Measurements from ENCODE around the gene PPP1R7. TPM values are rescaled to one million over a fixed set of nuclear protein-coding genes. Genes with fewer than 3 reads are reported as not detected.

The PPP1R7 gene
- 32.2 and 41.6 TPM in 2 replicates for total RNA-seq (2011; cell fraction: chromatin; rRNA removed; ENCODE audit: low replicate concordance)
- 20.4 and 33.7 TPM in 2 replicates for total RNA-seq (2011; cell fraction: nucleolus; rRNA removed)
- total RNA-seq (2011; cell fraction: nucleoplasm; rRNA removed): 30.4 and 37.3 TPM in 2 replicates
- total RNA-seq (2014; rRNA removed) (56.0 and 62.0 TPM in 2 replicates), total RNA-seq (2014; rRNA removed; fragmentation: Illumina TruSeq; extraction: Trizol) (37.5 and 38.1 TPM in 2 replicates), total RNA-seq (2015; rRNA removed; fragmentation: Illumina TruSeq; extraction: Trizol) (35.3 and 40.2 TPM in 2 replicates), total RNA-seq (2021) (39.5 and 40.5 TPM in 2 replicates), polyA plus RNA-seq (2011; rRNA removed) (46.1 and 57.3 TPM in 2 replicates), polyA plus RNA-seq (2014; fragmentation: Illumina TruSeq; extraction: Trizol) (62.0 and 75.0 TPM in 2 replicates), polyA plus RNA-seq (2014; fragmentation: Nextera tagmentation; extraction: Ambion mirVana) (10 to 100 TPM; 37.9 to 50.5 TPM), polyA plus RNA-seq (2014; rRNA removed) (59.4 and 61.0 TPM in 2 replicates), polyA minus RNA-seq (2011; rRNA and poly(A)+ RNA removed) (32.0 and 46.5 TPM in 2 replicates), Bru-seq, nascent RNA (percentile 59 among the genes with signal in this experiment), BruChase-seq, experiment 1, labeled RNA remaining after a 2-hour chase (percentile 61 among the genes with signal in this experiment), BruChase-seq, experiment 2, labeled RNA remaining after a 6-hour chase (percentile 62 among the genes with signal in this experiment)
- polyA plus RNA-seq (2011; cell fraction: cytosol; rRNA removed): 15.0 and 20.2 TPM in 2 replicates
- 18.1 and 34.0 TPM in 2 replicates for polyA plus RNA-seq (2011; cell fraction: nucleus; rRNA removed)
- polyA plus RNA-seq (2012): 64.4 and 65.4 TPM in 2 replicates
- polyA minus RNA-seq (2011; cell fraction: cytosol; rRNA and poly(A)+ RNA removed): 18.6 and 26.6 TPM in 2 replicates
- polyA minus RNA-seq (2011; cell fraction: nucleus; rRNA and poly(A)+ RNA removed): 9.2 and 15.9 TPM in 2 replicates
- long read RNA-seq, experiment 1, transcript PPP1R7-202 (9 exons, 1,954 nt): minor isoform, 7 of 123 reads
- long read RNA-seq, experiment 1, transcript PPP1R7-201 (10 exons, 2,386 nt): major isoform, 37 of 123 reads
- long read RNA-seq, experiment 1, transcript PPP1R7-203 (8 exons, 820 nt): minor isoform, 6 of 123 reads
- long read RNA-seq, experiment 1, transcript PPP1R7-206 (9 exons, 965 nt): minor isoform, 23 of 123 reads
- long read RNA-seq, experiment 1, partial matches to known transcripts: 25 of 123 reads
- long read RNA-seq, experiment 1, other reads (novel, unspliced or antisense): 19 of 123 reads
- long read RNA-seq, experiment 2, transcript PPP1R7-206 (9 exons, 965 nt): minor isoform, 12 of 63 reads
- long read RNA-seq, experiment 2, transcript PPP1R7-201 (10 exons, 2,386 nt): major isoform, 17 of 63 reads
- long read RNA-seq, experiment 2, transcript PPP1R7-203 (8 exons, 820 nt): minor isoform, 5 of 63 reads
- long read RNA-seq, experiment 2, partial matches to known transcripts: 18 of 63 reads
- long read RNA-seq, experiment 2, other reads (novel, unspliced or antisense): 5 of 63 reads
- long read RNA-seq, experiment 3, transcript PPP1R7-201 (10 exons, 2,386 nt): major isoform, 21 of 50 reads
- long read RNA-seq, experiment 3, transcript PPP1R7-206 (9 exons, 965 nt): minor isoform, 12 of 50 reads
- long read RNA-seq, experiment 3, partial matches to known transcripts: 8 of 50 reads
- long read RNA-seq, experiment 3, other reads (novel, unspliced or antisense): 4 of 50 reads

DNA sequence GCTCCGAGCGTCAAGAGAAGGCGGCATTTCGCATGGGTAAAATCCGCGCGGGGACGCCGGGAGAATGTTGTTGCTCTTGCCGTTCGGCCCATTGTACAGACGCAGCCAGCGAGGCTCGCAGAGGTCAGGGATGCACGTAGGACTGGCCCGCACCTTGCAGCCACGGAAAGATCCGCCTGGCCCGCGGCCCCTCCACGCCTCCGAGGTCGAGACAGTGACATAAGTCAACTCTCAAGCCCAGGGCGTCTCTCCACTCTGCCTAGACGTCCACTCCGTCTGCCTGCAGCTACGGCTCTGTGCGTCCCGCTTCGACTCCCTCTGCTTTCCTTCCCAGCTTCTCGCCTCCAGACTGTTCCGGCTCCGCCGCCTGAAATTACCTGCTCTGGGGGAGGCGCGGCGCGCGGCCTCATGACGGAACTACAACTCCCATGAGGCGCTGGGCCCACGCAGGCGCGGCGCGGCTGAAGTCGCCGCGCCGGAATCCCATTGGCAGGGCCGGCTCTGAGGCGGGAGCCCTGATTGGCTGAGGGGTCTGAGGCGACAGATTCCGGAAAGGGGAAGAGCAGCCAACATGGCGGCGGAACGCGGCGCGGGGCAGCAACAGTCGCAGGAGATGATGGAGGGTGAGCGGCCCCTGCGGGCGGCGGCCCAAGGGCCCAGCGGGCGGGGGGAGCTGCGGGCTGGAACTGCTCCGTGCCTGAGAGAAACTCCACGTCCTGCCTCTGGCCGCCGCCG is at the start of gene PPP1R7:
TSS of gene PPP1R7 (plus strand) at position 543 of the 735 bp plus-strand sequence. CDS start at position 572, 29 bp downstream.
- intact Hi-C loops (cut with micrococcal nuclease): loop anchor here (1.0 kb wide), 1 partner anchor 72 kb away; no protein-coding TSS in a partner anchor
- H3K27ac ChIP-seq (ENCODE audit: extremely low read depth, low read depth, low read length): peak within 1 kb of the TSS; percentile 58
- TF ChIP-seq, protein P1, sequence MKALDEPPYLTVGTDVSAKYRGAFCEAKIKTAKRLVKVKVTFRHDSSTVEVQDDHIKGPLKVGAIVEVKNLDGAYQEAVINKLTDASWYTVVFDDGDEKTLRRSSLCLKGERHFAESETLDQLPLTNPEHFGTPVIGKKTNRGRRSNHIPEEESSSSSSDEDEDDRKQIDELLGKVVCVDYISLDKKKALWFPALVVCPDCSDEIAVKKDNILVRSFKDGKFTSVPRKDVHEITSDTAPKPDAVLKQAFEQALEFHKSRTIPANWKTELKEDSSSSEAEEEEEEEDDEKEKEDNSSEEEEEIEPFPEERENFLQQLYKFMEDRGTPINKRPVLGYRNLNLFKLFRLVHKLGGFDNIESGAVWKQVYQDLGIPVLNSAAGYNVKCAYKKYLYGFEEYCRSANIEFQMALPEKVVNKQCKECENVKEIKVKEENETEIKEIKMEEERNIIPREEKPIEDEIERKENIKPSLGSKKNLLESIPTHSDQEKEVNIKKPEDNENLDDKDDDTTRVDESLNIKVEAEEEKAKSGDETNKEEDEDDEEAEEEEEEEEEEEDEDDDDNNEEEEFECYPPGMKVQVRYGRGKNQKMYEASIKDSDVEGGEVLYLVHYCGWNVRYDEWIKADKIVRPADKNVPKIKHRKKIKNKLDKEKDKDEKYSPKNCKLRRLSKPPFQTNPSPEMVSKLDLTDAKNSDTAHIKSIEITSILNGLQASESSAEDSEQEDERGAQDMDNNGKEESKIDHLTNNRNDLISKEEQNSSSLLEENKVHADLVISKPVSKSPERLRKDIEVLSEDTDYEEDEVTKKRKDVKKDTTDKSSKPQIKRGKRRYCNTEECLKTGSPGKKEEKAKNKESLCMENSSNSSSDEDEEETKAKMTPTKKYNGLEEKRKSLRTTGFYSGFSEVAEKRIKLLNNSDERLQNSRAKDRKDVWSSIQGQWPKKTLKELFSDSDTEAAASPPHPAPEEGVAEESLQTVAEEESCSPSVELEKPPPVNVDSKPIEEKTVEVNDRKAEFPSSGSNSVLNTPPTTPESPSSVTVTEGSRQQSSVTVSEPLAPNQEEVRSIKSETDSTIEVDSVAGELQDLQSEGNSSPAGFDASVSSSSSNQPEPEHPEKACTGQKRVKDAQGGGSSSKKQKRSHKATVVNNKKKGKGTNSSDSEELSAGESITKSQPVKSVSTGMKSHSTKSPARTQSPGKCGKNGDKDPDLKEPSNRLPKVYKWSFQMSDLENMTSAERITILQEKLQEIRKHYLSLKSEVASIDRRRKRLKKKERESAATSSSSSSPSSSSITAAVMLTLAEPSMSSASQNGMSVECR (CRISPR knock-in tag; IDR thresholded peaks at IDR 0.05): peak; percentile 6; the same call in 1 of the 2 replicates
- peak; percentile 16 for TF ChIP-seq DACH1 (IDR thresholded peaks at IDR 0.05; ENCODE audit: partially characterized antibody)
- peak in 1 of 2 experiments; percentile 43; a peak in 1 of 4 replicates for TF ChIP-seq UBTF (IDR thresholded peaks at IDR 0.05; ENCODE audit: borderline replicate concordance in 1 of 2, low read depth in 2 of 2, low read length in 2 of 2)
- TF ChIP-seq NR2C2 (CRISPR knock-in tag; IDR thresholded peaks at IDR 0.05): no peak
- TF ChIP-seq NR2C2 (tag; IDR thresholded peaks at IDR 0.05): peak; percentile 41; the same call in 1 of the 2 replicates
- no peak for TF ChIP-seq NFRKB (IDR thresholded peaks at IDR 0.05; ENCODE audit: low read depth)
- peak; percentile 67 for TF ChIP-seq MBD2 (IDR thresholded peaks at IDR 0.05; ENCODE audit: borderline replicate concordance, low read depth)

More for the DNA sequence above, at the start of gene PPP1R7:
- FAIRE-seq (peak; percentile 91), ATAC-seq (peak; percentile 92), DNase-seq (ENCODE audit: extremely low read depth in 1 of 4, low spot score in 3 of 4) (peak; percentile 91 to 95 (median 92))
- Histone ChIP-seq H3K9me3 (replicated peaks; ENCODE audit: control insufficient read depth, insufficient read depth, low read depth, low read length) (no peaks in the 10 kb centered on the region), H3K79me2 (ENCODE audit: control insufficient read depth, insufficient read depth, low read length) (peaks cover 25% of the 10 kb centered on the region), H3K36me3 (ENCODE audit: control insufficient read depth, insufficient read depth, low read length) (peaks cover 16% of the 10 kb centered on the region; the same call in 2 of the 3 replicates), H3K4me1 (replicated peaks in 1 of 2; ENCODE audit: control insufficient read depth in 2 of 2, insufficient read depth in 2 of 2, low read length in 2 of 2) (peaks cover 14 to 26% of the 10 kb centered on the region in 2 experiments; a peak in 4 of 5 replicates), H3K27me3 (ENCODE audit: control insufficient read depth in 2 of 2, insufficient read depth in 2 of 2, low read length in 2 of 2) (no peaks in the 10 kb centered on the region), H3K4me2 (ENCODE audit: insufficient read depth, low read length) (peak within 1 kb of the TSS; percentile 91), H3K9ac (ENCODE audit: insufficient read depth in 1 of 2, low read depth in 2 of 2, low read length in 2 of 2) (peak within 1 kb of the TSS; percentile 67 to 93), H2AFZ (ENCODE audit: low read depth, low read length) (peak within 1 kb of the TSS; percentile 93), H3K4me3 (peak within 1 kb of the TSS; percentile 98), H3K9me1 (ENCODE audit: control insufficient read depth, insufficient read depth, low read length) (no peaks in the 10 kb centered on the region), H4K20me1 (replicated peaks; ENCODE audit: control insufficient read depth, insufficient read depth, low read length) (no peaks in the 10 kb centered on the region)
- ChIA-PET POLR2A (interaction anchor here (0.7 to 1.4 kb wide), 6 partner anchors 9 to 317 kb away, joined by 3 to 5 read pairs (median 4); partner anchors contain the start of gene MTERF4), CTCF (ENCODE audit: low intra/inter-chr PET ratio) (no interaction called here)
- BruUV-seq (replicated peaks): no TSS peak
- 1% methylated on average over 33 of the region's 73 CpGs for WGBS (ENCODE audit: insufficient coverage, low coverage, missing lambda C conversion rate)
- in situ Hi-C loops (cut with MboI): no loop called here

Data from K562 (cell line).